Heart right ventricle (tissue), 16 donors: Measurements from ENCODE around the gene SNAP25. TPM values are rescaled to one million over a fixed set of nuclear protein-coding genes. Genes with fewer than 3 reads are reported as not detected.

Experiments
- ATAC-seq, 8 donors: fragments of 200-7000 bp; cut with Tn5 transposase; one replicate each; pipeline ENCODE4 v1.9.1; 2020; ENCODE audit warnings: mild to moderate bottlenecking in 8 of 8, moderate library complexity in 8 of 8, moderate number of reproducible peaks in 1 of 8
- DNase-seq, 2 donors: peaks; one replicate each; pipeline ENCODE4 v3.0.0-alpha.2; 2020
- H3K27ac ChIP-seq, 10 donors: fragments of 200-600 bp; sonication (generic) in 2 of 10; one replicate each; pipeline versions ENCODE4 v1.5.0 to v1.8.0; 2020 to 2022; ENCODE audit warnings: mild to moderate bottlenecking in 3 of 10
- H3K27me3 ChIP-seq, 7 donors: fragments of 200-600 bp; one replicate each; pipeline ENCODE4 v1.8.0; 2021 to 2022; ENCODE audit warnings: mild to moderate bottlenecking in 2 of 7
- H3K36me3 ChIP-seq, 9 donors: fragments of 200-600 bp; sonication (generic) in 1 of 9; one replicate each; pipeline versions ENCODE4 v1.5.0 to v1.8.0; 2020 to 2022; ENCODE audit warnings: mild to moderate bottlenecking in 2 of 9
- H3K4me1 ChIP-seq, 9 donors: fragments of 200-600 bp; sonication (generic) in 1 of 9; one replicate each; pipeline versions ENCODE4 v1.5.0 to v1.8.0; 2020 to 2022; ENCODE audit warnings: mild to moderate bottlenecking in 4 of 9
- H3K4me3 ChIP-seq, 10 donors: fragments of 200-600 bp; sonication (generic) in 2 of 10; one replicate each; pipeline versions ENCODE4 v1.5.0 to v1.8.0; 2020 to 2022; ENCODE audit warnings: mild to moderate bottlenecking in 7 of 10, moderate library complexity in 2 of 10
- H3K9me3 ChIP-seq, 11 donors: fragments of 200-600 bp in 10 of 11; sonication (generic) in 2 of 11; one replicate each; pipeline versions ENCODE4 v1.5.0 to v1.8.0; 2013 to 2022; ENCODE audit warnings: mild to moderate bottlenecking in 2 of 11, control low read depth in 1 of 11, moderate library complexity in 1 of 11
- WGBS, 2 donors: extraction: QIAGEN DNeasy Blood & Tissue Kit; methylation state at CpG; one replicate each; pipeline ENCODE4 v1.1.7; 2013; ENCODE audit warnings: inconsistent platforms in 1 of 2; 5-methylcytosine and 5-hydroxymethylcytosine counted together
- intact Hi-C, 10 donors: fragments of 100-400 bp; cut with DNase I; formaldehyde crosslinking; loops; one replicate each; pipeline versions ENCODE4 v1.11.1 to v1.14.2; 2022
- polyA plus RNA-seq, 2 donors: library from polyadenylated mRNA; stranded (reverse); fragments of 200-250 nt; gene quantifications; one replicate each; pipeline ENCODE4 v1.2.3, GENCODE V29; 2013
- total RNA-seq, 10 donors: library from RNA; stranded (reverse); fragmentation: NEBNext Ultra II Directional in 3 of 10; extraction: Animal tissue kit (Norgen Biotek cat#: 25700) in 3 of 10; gene quantifications; one replicate each; pipeline versions ENCODE4 v1.2.1 to v1.2.4, GENCODE V29; 2021 to 2023
- TF ChIP-seq, protein P1 (sequence below), 9 donors: fragments of 200-600 bp; sonication (generic) in 2 of 9; IDR thresholded peaks; one replicate each; pipeline versions ENCODE4 v1.5.0 to v1.8.0; 2021 to 2022; ENCODE audit warnings: antibody characterized with exemption in 9 of 9, mild to moderate bottlenecking in 5 of 9, moderate library complexity in 1 of 9
- donor health status: Arrhythmogenic right ventricular cardiomyopathy.
- donor health status: ischemic (EF 13 %, LVEDD 7.1; RV severe dilation, severe dysfunction).
- donor health status: healthy with polysubstance abuse.
- donor health status: DM: no; HTN: yes; CAD: no.
- donor health status: DM: no; HTN: no; CAD: no.
- donor health status: ischemic (EF 25% LVEDD 6.9; RV normal size, moderate dysfunction).
- donor health status: ischemic (EF 25% LVEDD 5.7; RV mildly dilated, moderate dysfunction).
- donor health status: healthy.
- donor health status: DM: yes; HTN: yes; CAD: no.
- donor health status: Ischemic cardiomyopathy.
- donor health status: ischemic (EF 35%, LVEDD 5.7; RV mildly dilated, moderate dysfunction).
- donor health status: nonischemic (EF 11% LVEDD 7.7; RV severe dilation, severe dysfunction).
- donor health status: DM: yes; HTN: yes; CAD: no.
- donor health status: PGD.
- donor health status: ischemic (EF 29% LVEDD 5.4; RV normal size, mild dysfunction).
- donor health status: nonischemic (EF 23%, LVEDD 6.1; RV moderate dilation, normal function).

SNAP25 gene
- total and polyA plus RNA-seq, 12 donors: 0.09 to 0.87 (median 0.22) TPM; not detected in 5

DNA sequence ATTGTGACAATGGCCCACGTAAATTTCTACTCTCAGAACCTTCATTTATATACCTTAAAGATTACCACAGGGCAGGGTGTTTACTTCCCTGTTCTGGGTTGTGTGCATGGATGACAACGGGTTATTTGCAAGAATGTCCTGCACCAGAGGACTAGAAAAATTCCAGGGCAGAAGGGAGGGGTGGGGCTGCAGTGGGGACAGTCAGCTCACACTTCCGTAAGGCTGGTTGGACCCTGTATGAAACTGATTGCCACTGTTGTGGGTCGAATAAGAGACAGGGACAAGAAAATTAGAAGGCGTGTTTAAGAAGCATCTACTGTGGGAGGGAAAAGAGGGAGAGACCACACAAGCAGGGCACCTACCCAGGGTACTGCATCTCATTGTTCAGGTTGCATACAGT, 96.5 kb downstream of the SNAP25 start:
- Histone ChIP-seq H3K4me3 (no peak overlapping the region), H3K27ac (no peak overlapping the region), H3K4me1 (peaks cover 0 to 18% (median 4%) of the 10 kb centered on the region in 9 donors), H3K27me3 (peaks cover 0 to 5% (median 0%) of the 10 kb centered on the region in 7 donors), H3K36me3 (no peaks in the 10 kb centered on the region), H3K9me3 (peaks cover 0 to 10% (median 0%) of the 10 kb centered on the region in 11 donors)
- intact Hi-C loops: loop anchor here in 1 of 10 donors (10.0 kb wide), 1 partner anchor 70 kb away; no protein-coding TSS in a partner anchor
- TF ChIP-seq, protein P1, sequence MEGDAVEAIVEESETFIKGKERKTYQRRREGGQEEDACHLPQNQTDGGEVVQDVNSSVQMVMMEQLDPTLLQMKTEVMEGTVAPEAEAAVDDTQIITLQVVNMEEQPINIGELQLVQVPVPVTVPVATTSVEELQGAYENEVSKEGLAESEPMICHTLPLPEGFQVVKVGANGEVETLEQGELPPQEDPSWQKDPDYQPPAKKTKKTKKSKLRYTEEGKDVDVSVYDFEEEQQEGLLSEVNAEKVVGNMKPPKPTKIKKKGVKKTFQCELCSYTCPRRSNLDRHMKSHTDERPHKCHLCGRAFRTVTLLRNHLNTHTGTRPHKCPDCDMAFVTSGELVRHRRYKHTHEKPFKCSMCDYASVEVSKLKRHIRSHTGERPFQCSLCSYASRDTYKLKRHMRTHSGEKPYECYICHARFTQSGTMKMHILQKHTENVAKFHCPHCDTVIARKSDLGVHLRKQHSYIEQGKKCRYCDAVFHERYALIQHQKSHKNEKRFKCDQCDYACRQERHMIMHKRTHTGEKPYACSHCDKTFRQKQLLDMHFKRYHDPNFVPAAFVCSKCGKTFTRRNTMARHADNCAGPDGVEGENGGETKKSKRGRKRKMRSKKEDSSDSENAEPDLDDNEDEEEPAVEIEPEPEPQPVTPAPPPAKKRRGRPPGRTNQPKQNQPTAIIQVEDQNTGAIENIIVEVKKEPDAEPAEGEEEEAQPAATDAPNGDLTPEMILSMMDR (IDR thresholded peaks at IDR 0.05): no peak
- ATAC-seq (no peak), DNase-seq (no peak)
- WGBS, 2 donors: 55 to 58% methylated on average over 5 of the region's 5 CpGs

DNA sequence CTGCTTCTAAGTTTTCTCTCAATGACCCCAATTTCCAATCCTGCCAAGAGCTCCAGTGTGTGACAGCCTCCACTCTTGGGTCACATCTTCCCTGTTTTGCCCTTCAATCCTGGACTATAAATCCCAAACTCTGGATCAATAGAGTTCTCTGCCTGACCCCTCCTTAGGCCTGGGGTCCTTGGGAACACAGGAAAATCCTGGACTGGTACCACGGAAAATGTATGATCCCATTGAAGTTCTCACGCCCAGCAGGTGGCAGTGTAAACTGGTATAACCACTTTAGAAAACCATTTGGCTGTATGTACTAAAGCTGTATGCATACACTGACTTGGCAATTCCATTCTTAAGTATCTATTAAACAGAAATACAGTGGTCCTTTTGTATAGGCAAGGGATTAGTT, 98.0 kb downstream of the SNAP25 start:
- Histone ChIP-seq H3K27ac (no peak overlapping the region), H3K4me1 (peaks cover 0 to 18% (median 4%) of the 10 kb centered on the region in 9 donors), H3K4me3 (no peak overlapping the region), H3K9me3 (peaks cover 0 to 10% (median 0%) of the 10 kb centered on the region in 11 donors), H3K27me3 (peaks cover 0 to 3% (median 0%) of the 10 kb centered on the region in 7 donors), H3K36me3 (no peaks in the 10 kb centered on the region)
- no peak for ATAC-seq
- intact Hi-C loops: loop anchor here in 1 of 10 donors (10.0 kb wide), 1 partner anchor 68 kb away; no protein-coding TSS in a partner anchor
- TF ChIP-seq, protein P1 (IDR thresholded peaks at IDR 0.05): peak in 5 of 9 donors; percentile 16 to 39 (median 24)
- no peak for DNase-seq
- 68 to 73% methylated on average over 2 of the region's 2 CpGs for WGBS, 2 donors

DNA sequence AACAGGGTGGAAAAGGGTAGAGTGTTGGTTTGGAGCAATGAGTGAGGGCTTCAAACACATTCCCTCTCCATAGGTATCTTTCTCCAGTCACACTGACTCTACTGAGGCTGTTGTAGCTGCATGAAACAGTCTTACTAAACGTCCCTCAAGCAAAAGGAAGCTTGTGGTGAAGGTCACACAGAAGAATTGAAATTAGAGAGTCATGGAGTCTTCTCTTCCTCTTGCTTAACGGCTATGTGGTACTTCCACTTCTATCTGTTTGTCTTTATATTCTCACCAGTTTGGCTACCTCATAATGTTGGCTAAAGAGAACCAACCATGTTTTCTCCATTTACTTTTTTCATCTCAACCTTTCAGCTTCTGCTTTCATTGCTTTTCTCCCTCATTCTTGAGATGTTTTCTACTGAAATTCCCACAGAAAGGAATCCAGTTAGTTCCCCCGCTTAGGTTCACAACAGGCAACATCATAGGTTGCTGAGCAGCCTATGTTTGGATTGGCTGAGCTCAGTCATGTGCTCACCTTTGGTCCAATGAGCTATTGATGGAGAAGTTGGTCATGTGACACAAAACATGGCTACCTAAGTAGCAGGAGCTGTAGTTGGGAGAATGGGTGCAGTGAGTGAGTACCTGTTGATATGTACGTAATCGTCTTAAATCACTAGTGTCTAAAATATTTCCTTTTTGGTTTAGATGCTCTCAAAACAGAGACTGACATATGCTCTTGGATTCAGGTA, 99.8 kb downstream of the SNAP25 start:
- H3K4me3 ChIP-seq: no peak overlapping the region
- peaks cover 0 to 7% (median 0%) of the 10 kb centered on the region in 7 donors for H3K27me3 ChIP-seq
- H3K9me3 ChIP-seq: peaks cover 0 to 10% (median 0%) of the 10 kb centered on the region in 11 donors
- ATAC-seq: no peak
- peaks cover 0 to 15% (median 4%) of the 10 kb centered on the region in 9 donors for H3K4me1 ChIP-seq
- H3K27ac ChIP-seq: no peak overlapping the region
- DNase-seq: no peak
- intact Hi-C loops: loop anchor here in 1 of 10 donors (10.0 kb wide), 1 partner anchor 66 kb away; no protein-coding TSS in a partner anchor
- TF ChIP-seq, protein P1 (IDR thresholded peaks at IDR 0.05): no peak
- 81 to 88% methylated on average over 5 of the region's 5 CpGs for WGBS, 2 donors
- no peaks in the 10 kb centered on the region for H3K36me3 ChIP-seq

DNA sequence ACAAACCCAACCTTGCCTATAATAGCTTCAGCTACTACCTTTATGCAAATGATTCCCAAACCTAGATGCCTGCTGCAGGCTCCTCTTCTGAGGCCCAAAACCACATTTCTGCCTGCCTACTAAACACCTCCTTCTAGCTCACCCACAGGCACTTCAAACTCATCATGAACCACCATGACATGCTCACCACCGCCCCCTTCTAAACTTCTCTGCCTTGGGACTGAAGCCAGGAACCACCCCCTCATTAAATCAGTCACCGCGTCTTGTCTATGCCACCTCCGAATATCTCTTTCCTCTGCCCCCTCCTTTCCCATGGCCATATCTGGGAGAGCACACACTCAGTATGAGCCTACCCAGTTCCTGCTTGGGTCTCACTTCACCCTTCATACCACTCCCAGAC, 101.2 kb downstream of the SNAP25 start:
- intact Hi-C loops: loop anchor here in 1 of 10 donors (10.0 kb wide), 1 partner anchor 65 kb away; no protein-coding TSS in a partner anchor
- WGBS, 2 donors: 47 to 52% methylated on average over 4 of the region's 4 CpGs
- no peak for ATAC-seq

More for the DNA sequence above, 101.2 kb downstream of the SNAP25 start:
- Histone ChIP-seq H3K9me3 (peaks cover 0 to 10% (median 0%) of the 10 kb centered on the region in 11 donors), H3K27ac (no peak overlapping the region), H3K4me1 (peaks cover 0 to 1% (median 0%) of the 10 kb centered on the region in 9 donors), H3K27me3 (peaks cover 0 to 10% (median 0%) of the 10 kb centered on the region in 7 donors), H3K4me3 (no peak overlapping the region), H3K36me3 (no peaks in the 10 kb centered on the region)
- TF ChIP-seq, protein P1 (IDR thresholded peaks at IDR 0.05): no peak
- DNase-seq: no peak
